ENCODE data around the gene SYMPK.

- TF ChIP-seq KLF9 (tag by site-specific recombination; IDR thresholded peaks at IDR 0.05; ENCODE audit: low read depth), result no peak
- TF ChIP-seq CTCF (tag by site-specific recombination; IDR thresholded peaks at IDR 0.05), result no peak
- no peak for TF ChIP-seq ZNF670 (tag by site-specific recombination; IDR thresholded peaks at IDR 0.05; ENCODE audit: low read depth)
- no peak for TF ChIP-seq MZF1 (tag by site-specific recombination; IDR thresholded peaks at IDR 0.05; ENCODE audit: borderline replicate concordance)
- no peak for TF ChIP-seq ZNF76 (tag by site-specific recombination; IDR thresholded peaks at IDR 0.05; ENCODE audit: borderline replicate concordance, low read depth)
- TF ChIP-seq ZNF768 (tag by site-specific recombination; IDR thresholded peaks at IDR 0.05), result no peak
These were observed 96.6 kb downstream of the SYMPK start for GRCh38 chr19:45766296-45766868.

Measured in HEK293 (cell line).